GM18505 (cell line): Measurements from ENCODE around the gene CYBB.
A peak's percentile ranks its signal among the peaks of the same experiment; 100 is the strongest.

Source experiments
- ATAC-seq: cut with Tn5 transposase; IDR thresholded peaks from one replicate; pipeline ENCODE4 v1.9.1; 2021; ENCODE audit not compliant: unreplicated experiment
- POLR2A ChIP-seq: IDR thresholded peaks from 4 replicates; pipeline ENCODE4 v1.6.1; 2011; ENCODE audit warnings: borderline replicate concordance; ENCODE audit not compliant: insufficient read depth, insufficient read length; ENCODE audit errors: extremely low read depth

CYBB gene

DNA sequence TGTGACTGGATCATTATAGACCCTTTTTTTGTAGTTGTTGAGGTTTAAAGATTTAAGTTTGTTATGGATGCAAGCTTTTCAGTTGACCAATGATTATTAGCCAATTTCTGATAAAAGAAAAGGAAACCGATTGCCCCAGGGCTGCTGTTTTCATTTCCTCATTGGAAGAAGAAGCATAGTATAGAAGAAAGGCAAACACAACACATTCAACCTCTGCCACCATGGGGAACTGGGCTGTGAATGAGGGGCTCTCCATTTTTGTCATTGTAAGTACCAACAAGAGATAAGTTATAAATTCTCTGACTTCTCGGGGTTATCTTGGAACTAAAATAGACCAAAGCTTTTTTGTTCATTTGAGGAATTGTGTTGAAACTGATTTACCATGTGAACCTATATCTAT, at the start of gene CYBB:
CYBB (plus strand) TSS at position 203 of the 400 bp plus-strand sequence; CDS start at position 222, 19 bp downstream.
- no peak for ATAC-seq
- TF ChIP-seq POLR2A = peak; percentile 57

DNA sequence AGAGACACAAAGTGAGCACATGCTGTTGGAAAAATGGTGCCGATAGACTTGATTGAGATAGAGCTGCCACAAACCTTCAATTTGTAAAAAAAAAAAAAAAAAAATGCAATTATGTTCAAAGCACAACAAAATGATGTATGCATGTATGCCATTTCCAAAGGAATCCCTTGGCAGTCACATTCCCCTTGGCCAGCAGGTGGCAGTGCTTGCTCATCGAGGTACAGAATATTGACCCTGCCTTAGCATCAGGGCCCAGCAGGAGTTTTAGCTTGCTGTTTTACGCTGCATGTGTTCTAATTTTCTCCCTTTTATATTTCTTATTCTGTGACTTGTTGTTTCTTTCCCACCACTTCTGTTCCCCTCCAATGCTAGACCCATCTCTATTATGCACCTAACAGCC, 34.5 kb upstream of the CYBB start:
- ATAC-seq = peak; percentile 59
- no peak for TF ChIP-seq POLR2A

DNA sequence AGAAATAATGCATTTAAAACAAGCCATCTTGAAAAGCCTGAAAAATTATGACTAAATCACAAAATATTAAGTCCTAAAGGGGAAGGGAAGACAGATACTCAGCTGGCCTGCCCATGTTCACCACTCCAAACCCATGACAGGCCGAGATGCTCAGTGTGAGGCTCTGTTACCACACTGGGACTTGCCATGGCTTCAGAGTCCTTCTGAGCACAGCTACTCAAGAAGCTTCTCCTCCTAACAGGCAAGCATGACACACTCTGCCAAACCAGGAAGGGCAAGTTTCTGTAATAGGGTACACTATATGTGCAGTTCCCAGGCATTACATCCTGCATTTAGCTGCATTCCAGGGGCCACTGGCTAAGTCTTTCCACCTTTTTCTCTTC, 34.0 kb upstream of the CYBB start:
- ATAC-seq = peak; percentile 18
- TF ChIP-seq POLR2A = no peak

DNA sequence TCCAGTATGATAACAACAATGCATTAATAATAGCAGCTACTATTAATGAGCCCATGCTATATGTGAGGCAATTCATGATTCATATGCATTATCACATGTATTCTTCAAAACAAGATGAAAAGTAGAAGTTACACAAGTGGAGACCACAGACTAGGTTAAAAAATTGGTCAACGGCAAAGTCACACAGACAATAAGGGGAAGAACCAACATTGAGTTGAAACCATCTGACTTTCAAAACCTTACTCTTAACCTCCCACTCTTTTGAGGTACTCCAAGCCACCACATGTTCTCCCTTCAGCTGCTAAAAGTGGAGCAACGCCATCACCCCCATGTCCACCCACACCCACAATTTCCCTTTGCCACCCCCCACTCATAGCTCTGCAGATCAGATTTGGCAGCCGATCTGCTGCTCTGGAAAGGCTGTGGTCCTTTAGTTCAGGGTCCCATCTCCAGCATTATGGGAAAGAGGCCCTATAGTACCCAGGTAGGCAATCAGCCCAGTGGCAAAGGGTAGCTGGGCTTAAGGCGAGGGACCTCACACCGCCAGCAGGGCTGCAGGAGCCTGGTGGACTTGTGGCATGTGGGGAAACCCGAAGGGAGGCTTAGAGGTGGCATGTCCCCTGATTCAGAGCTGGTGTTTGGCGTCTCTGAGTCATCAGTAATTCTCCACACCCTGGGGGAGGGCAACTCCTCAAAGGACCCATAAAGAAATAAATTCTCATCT, 33.5 kb upstream of the CYBB start:
- ATAC-seq = peak; percentile 79
- TF ChIP-seq POLR2A = no peak

GRCh38 chrX:37746951-37747350, 32.9 kb upstream of the CYBB start:
- TF ChIP-seq POLR2A = no peak
- no peak for ATAC-seq

DNA sequence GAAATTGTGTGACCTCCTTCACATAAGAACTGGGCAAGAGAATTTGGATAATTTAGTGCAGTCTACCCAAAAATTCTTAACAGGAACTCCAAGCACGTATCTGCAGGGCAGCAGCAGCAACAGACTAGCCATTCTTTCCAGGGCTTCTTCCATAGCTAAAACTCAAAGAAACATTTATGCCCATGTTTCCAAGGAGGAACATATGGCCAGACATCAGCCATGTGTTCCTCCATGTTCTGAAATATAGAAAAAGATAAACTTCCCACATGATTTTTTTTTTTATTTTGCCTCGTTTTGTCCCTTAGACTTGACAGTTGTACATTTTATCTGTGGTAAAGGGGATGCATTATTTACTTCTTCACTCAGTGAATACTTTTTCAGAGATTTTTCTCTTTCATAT, 27.6 kb upstream of the CYBB start:
- no peak for TF ChIP-seq POLR2A
- no peak for ATAC-seq

DNA sequence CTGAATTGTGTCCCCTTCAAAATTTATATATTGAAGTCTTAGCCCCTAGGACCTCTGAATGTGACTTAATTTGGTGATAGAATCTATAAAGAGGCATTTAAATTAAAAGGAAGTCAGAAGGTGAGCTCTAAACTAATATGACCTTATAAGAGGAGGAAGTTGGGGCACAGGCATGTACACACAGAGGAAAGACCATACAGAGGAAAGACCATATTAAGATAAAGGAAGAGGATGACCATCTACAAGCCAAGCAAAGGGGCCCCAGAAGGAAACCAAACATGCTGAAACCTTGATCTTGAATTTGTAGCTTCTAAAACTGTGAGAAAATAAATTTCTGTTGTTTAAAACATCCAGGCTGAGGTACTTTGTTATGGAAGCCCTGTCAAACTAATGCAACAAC, 26.9 kb upstream of the CYBB start:
- no peak for TF ChIP-seq POLR2A
- no peak for ATAC-seq

DNA sequence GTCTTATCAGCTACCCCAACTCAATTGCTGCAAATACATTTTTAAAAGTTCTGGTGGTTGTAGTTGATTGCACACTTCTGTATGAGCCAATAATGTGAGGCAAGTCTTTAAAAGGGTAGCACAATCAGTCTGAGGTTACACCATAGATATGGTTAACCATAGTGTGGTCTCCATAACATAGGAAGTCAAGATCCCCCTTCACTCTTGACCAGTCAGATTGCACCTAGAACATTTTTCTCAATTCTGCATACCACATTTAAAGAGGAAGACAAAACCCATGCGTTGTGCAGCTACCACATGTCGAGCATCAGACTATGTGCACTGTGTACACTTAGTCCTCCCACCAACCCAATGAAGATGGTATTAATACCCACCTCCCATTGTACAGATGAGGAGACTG, 26.5 kb upstream of the CYBB start:
- TF ChIP-seq POLR2A = no peak
- ATAC-seq = no peak

DNA sequence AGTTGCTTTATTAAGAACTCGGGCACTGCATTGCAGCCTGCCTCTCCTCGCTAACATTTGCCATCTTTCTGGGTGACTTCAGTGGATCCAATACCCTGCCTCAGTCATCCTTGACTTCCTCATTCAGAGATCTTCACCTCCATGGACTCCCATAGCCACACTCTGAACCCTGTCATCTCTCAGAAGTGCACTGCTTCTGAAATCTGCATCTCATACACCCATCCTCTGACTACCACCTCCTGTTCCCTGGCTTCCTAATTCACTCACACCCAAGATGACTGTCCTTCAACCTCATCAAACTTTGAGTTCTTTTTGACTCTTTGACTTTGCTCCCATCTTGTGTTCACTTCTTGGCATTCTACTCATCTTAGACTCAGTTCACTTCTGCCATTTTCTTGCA, 25.3 kb upstream of the CYBB start:
- no peak for ATAC-seq
- no peak for TF ChIP-seq POLR2A

- peak; percentile 87 for ATAC-seq
- no peak for TF ChIP-seq POLR2A
Observed at GRCh38 chrX:37755025-37755424, 24.8 kb upstream of the CYBB start.

GRCh38 chrX:37757082-37757481, 22.8 kb upstream of the CYBB start:
- no peak for ATAC-seq
- TF ChIP-seq POLR2A = no peak

GRCh38 chrX:37759351-37759750, 20.5 kb upstream of the CYBB start:
- no peak for TF ChIP-seq POLR2A
- ATAC-seq = no peak

- TF ChIP-seq POLR2A = no peak
- no peak for ATAC-seq
Observed at GRCh38 chrX:37759878-37760418, 19.9 kb upstream of the CYBB start.

GRCh38 chrX:37763400-37763799, 16.5 kb upstream of the CYBB start:
- no peak for TF ChIP-seq POLR2A
- no peak for ATAC-seq
